Upper lobe of left lung (tissue), 6 donors: ENCODE measurements around the gene SLA2. TPM values are rescaled to one million over a fixed set of nuclear protein-coding genes. Genes with fewer than 3 reads are reported as not detected.

Experiments used
- ATAC-seq, 2 donors: fragments of 200-7000 bp; cut with Tn5 transposase; one replicate each; pipeline ENCODE4 v1.9.1; 2022; ENCODE audit warnings: mild to moderate bottlenecking in 2 of 2, moderate library complexity in 2 of 2; ENCODE audit not compliant: low FRiP score in 2 of 2
- DNase-seq, 2 donors: peaks; one replicate each; pipeline ENCODE4 v3.0.0-alpha.2; 2019 to 2020
- H3K27ac ChIP-seq, 4 donors: fragments of 200-600 bp; sonication (generic); one replicate each; pipeline ENCODE4 v1.5.1; 2016 to 2019
- H3K27me3 ChIP-seq, 4 donors: fragments of 200-600 bp; sonication (generic); one replicate each; pipeline ENCODE4 v1.5.1; 2017 to 2019
- H3K36me3 ChIP-seq, 4 donors: fragments of 200-600 bp; sonication (generic); one replicate each; pipeline ENCODE4 v1.5.1; 2016 to 2019
- H3K4me1 ChIP-seq, 4 donors: fragments of 200-600 bp; sonication (generic); one replicate each; pipeline ENCODE4 v1.5.1; 2018 to 2019
- H3K4me3 ChIP-seq, 4 donors: fragments of 200-600 bp; sonication (generic); one replicate each; pipeline ENCODE4 v1.5.1; 2017 to 2019; ENCODE audit warnings: mild to moderate bottlenecking in 2 of 4, moderate library complexity in 1 of 4
- H3K9me3 ChIP-seq, 4 donors: fragments of 200-600 bp; sonication (generic); one replicate each; pipeline ENCODE4 v1.5.1; 2018 to 2019
- CTCF ChIP-seq, 6 experiments: fragments of 450-650 bp in 4 of 6; fragments of 200-600 bp in 2 of 6; sonication (generic) in 2 of 6; IDR thresholded peaks; one replicate each; pipeline ENCODE4 v1.5.1; 2016 to 2019; ENCODE audit warnings: antibody characterized with exemption in 6 of 6
- EP300 ChIP-seq, 4 donors: sonication (generic); formaldehyde crosslinking; IDR thresholded peaks; one replicate each; pipeline ENCODE4 v1.5.1; 2017; ENCODE audit warnings: antibody characterized with exemption in 4 of 4, control low read depth in 2 of 4
- POLR2A ChIP-seq, 4 donors: fragments of 450-650 bp; IDR thresholded peaks; one replicate each; pipeline ENCODE4 v1.5.1; 2016 to 2017; ENCODE audit warnings: antibody characterized with exemption in 4 of 4, mild to moderate bottlenecking in 2 of 4
- POLR2AphosphoS5 ChIP-seq, 2 donors: sonication (generic); formaldehyde crosslinking; IDR thresholded peaks; one replicate each; pipeline ENCODE4 v1.5.1; 2017; ENCODE audit warnings: antibody characterized with exemption in 2 of 2
- WGBS, 2 donors: methylation state at CpG; one replicate each; pipeline ENCODE4 v1.1.5; 2017 to 2018; 5-methylcytosine and 5-hydroxymethylcytosine counted together
- total RNA-seq, 6 donors: library from RNA; depleted of rRNA in 4 of 6; stranded (reverse); fragments of >200 nt in 4 of 6; gene quantifications; one replicate each; pipeline versions ENCODE4 v1.1.0 to v1.2.1, GENCODE V29; 2016 to 2021
- donor health status: DM: no; HTN: no; CAD: no; lungs with moderate emphysema.
- donor health status: DM: no; HTN: yes; CAD: no; lungs with severe emphysema.

Gene SLA2
- total RNA-seq, 6 donors from 2014 or later: 0.97 to 6.9 (median 3.0) TPM

- DNase-seq: peak; percentile 51 to 91
- Histone ChIP-seq H3K27me3 (no peaks in the 10 kb centered on the region), H3K27ac (peak overlapping the region; percentile 88 to 93 (median 90)), H3K9me3 (no peaks in the 10 kb centered on the region), H3K4me1 (peaks cover 19 to 37% (median 23%) of the 10 kb centered on the region in 4 donors), H3K36me3 (peaks cover 0 to 3% (median 1%) of the 10 kb centered on the region in 4 donors), H3K4me3 (peak overlapping the region; percentile 61 to 90 (median 80))
- no peak for TF ChIP-seq POLR2AphosphoS5 (IDR thresholded peaks at IDR 0.05)
- peak in 1 of 4 donors; percentile 1 for TF ChIP-seq POLR2A (IDR thresholded peaks at IDR 0.05)
- WGBS, 2 donors: 0% methylated on average over 2 of the region's 53 CpGs; no CpG with 5 or more reads in 1 of the 2 donors
- ATAC-seq: peak in 1 of 2 donors; percentile 58
These were observed 72.1 kb downstream of the SLA2 start for GRCh38 chr20:36573798-36574365.

- no peaks in the 10 kb centered on the region for H3K36me3 ChIP-seq
- peak; percentile 91 to 96 for DNase-seq
- H3K4me1 ChIP-seq: peaks cover 19 to 37% (median 23%) of the 10 kb centered on the region in 4 donors
- peak; percentile 87 to 92 for ATAC-seq
- H3K27ac ChIP-seq: peak within 1 kb of the TSS; percentile 88 to 93 (median 90)
- no peaks in the 10 kb centered on the region for H3K9me3 ChIP-seq
- TF ChIP-seq EP300 (IDR thresholded peaks at IDR 0.05) (no peak), POLR2AphosphoS5 (IDR thresholded peaks at IDR 0.05) (peak; percentile 28 to 62), POLR2A (IDR thresholded peaks at IDR 0.05) (peak in 3 of 4 donors; percentile 44 to 75 (median 46)), CTCF (IDR thresholded peaks at IDR 0.05) (no peak)
- H3K4me3 ChIP-seq: peak within 1 kb of the TSS; percentile 61 to 90 (median 80)
- no peaks in the 10 kb centered on the region for H3K27me3 ChIP-seq
- 0 to 2% methylated on average over 1 to 36 of the region's 80 CpGs for WGBS, 2 donors
These were observed 72.7 kb downstream of the SLA2 start, which contains the start of gene TGIF2 for GRCh38 chr20:36573103-36573797. TGIF2 (plus strand) TSS chr20:36573597; CDS start chr20:36578775, 5,178 bp downstream.

DNA sequence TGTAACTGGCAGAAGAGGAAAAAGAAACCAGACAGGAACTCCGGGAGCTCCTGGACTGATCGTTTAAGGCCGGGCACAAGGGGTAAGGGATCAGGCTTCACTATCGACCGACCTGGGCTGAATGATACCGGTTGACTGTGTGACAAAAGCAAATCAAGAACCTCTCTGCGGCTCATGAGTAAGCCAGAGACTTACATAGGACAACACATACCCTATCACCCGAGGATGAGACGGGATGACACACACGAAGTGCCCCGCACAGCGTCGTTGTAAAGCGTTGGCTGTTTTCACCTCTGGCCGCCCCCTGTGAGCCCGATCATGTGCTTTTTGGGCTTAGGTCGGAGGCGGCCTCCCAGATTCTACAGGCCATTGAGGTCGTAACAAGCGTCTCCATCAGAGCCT is 73.3 kb downstream of the SLA2 start:
- Histone ChIP-seq H3K9me3 (no peaks in the 10 kb centered on the region), H3K27me3 (no peaks in the 10 kb centered on the region), H3K4me1 (peaks cover 19 to 37% (median 23%) of the 10 kb centered on the region in 4 donors), H3K4me3 (peak overlapping the region in 3 of 4 donors; percentile 61 to 90 (median 83)), H3K36me3 (no peaks in the 10 kb centered on the region), H3K27ac (peak overlapping the region; percentile 88 to 93 (median 90))
- 14 to 19% methylated on average over 15 to 17 of the region's 20 CpGs for WGBS, 2 donors
- ATAC-seq (peak; percentile 27 to 29), DNase-seq (peak in 1 of 2 donors; percentile 40)
- TF ChIP-seq EP300 (IDR thresholded peaks at IDR 0.05) (no peak), POLR2A (IDR thresholded peaks at IDR 0.05) (no peak), CTCF (IDR thresholded peaks at IDR 0.05) (no peak), POLR2AphosphoS5 (IDR thresholded peaks at IDR 0.05) (no peak)

GRCh38 chr20:36571564-36572504 is 74.2 kb downstream of the SLA2 start:
- DNase-seq (no peak), ATAC-seq (no peak)
- Histone ChIP-seq H3K9me3 (no peaks in the 10 kb centered on the region), H3K4me3 (peak overlapping the region in 1 of 4 donors; percentile 83), H3K27ac (peak overlapping the region; percentile 88 to 93 (median 90)), H3K4me1 (peaks cover 19 to 37% (median 23%) of the 10 kb centered on the region in 4 donors), H3K27me3 (no peaks in the 10 kb centered on the region), H3K36me3 (no peaks in the 10 kb centered on the region)
- 69 to 72% methylated on average over 17 of the region's 17 CpGs for WGBS, 2 donors
- no peak for TF ChIP-seq POLR2A (IDR thresholded peaks at IDR 0.05)
- TF ChIP-seq CTCF (IDR thresholded peaks at IDR 0.05): no peak
- TF ChIP-seq EP300 (IDR thresholded peaks at IDR 0.05): no peak
- TF ChIP-seq POLR2AphosphoS5 (IDR thresholded peaks at IDR 0.05): no peak
